ENCODE results near the gene ROR2.

The ROR2 gene

GRCh38 chr9:91890662-91891061 lies 59.4 kb downstream of the ROR2 start:
- no peak for DNase-seq (ENCODE audit: low read depth, low spot score)
- no peak for TF ChIP-seq CTCF (IDR thresholded peaks at IDR 0.05; ENCODE audit: insufficient read depth, low read length, missing control alignments)
- H3K4me3 ChIP-seq (ENCODE audit: low read depth, low read length), result no peak overlapping the region
- CTCF ChIA-PET, result interaction anchor here (1.4 kb wide), 1 partner anchor 22 kb away, joined by 3 read pairs; no protein-coding TSS in a partner anchor
- POLR2A ChIA-PET, result no interaction called here

- DNase-seq (ENCODE audit: low read depth, low spot score), result no peak
- TF ChIP-seq CTCF (IDR thresholded peaks at IDR 0.05; ENCODE audit: insufficient read depth, low read length, missing control alignments), result no peak
- no peak overlapping the region for H3K4me3 ChIP-seq (ENCODE audit: low read depth, low read length)
- ChIA-PET POLR2A (no interaction called here), CTCF (no interaction called here)
These were observed 60.7 kb downstream of the ROR2 start for GRCh38 chr9:91889161-91889911.

- TF ChIP-seq CTCF (IDR thresholded peaks at IDR 0.05; ENCODE audit: insufficient read depth, low read length, missing control alignments), result no peak
These were observed 63.5 kb downstream of the ROR2 start for GRCh38 chr9:91886414-91887076.

GRCh38 chr9:91885746-91886413 lies 64.1 kb downstream of the ROR2 start:
- ChIA-PET POLR2A (no interaction called here), CTCF (no interaction called here)
- TF ChIP-seq CTCF (IDR thresholded peaks at IDR 0.05; ENCODE audit: insufficient read depth, low read length, missing control alignments), result no peak
- H3K4me3 ChIP-seq (ENCODE audit: low read depth, low read length), result no peak overlapping the region
- no peak for DNase-seq (ENCODE audit: low read depth, low spot score)

More at GRCh38 chr9:91886414-91887076, 63.5 kb downstream of the ROR2 start:
- no peak for DNase-seq (ENCODE audit: low read depth, low spot score)
- H3K4me3 ChIP-seq (ENCODE audit: low read depth, low read length), result no peak overlapping the region
- ChIA-PET POLR2A (no interaction called here), CTCF (no interaction called here)

- CTCF ChIA-PET, result interaction anchor here (1.4 kb wide), 1 partner anchor 70 kb away, joined by 4 read pairs; no protein-coding TSS in a partner anchor
- no peak for TF ChIP-seq CTCF (IDR thresholded peaks at IDR 0.05; ENCODE audit: insufficient read depth, low read length, missing control alignments)
- H3K4me3 ChIP-seq (ENCODE audit: low read depth, low read length), result no peak overlapping the region
- DNase-seq (ENCODE audit: low read depth, low spot score), result no peak
- POLR2A ChIA-PET, result no interaction called here
These were observed 65.0 kb downstream of the ROR2 start for GRCh38 chr9:91884696-91885687.
